ENCODE measurements around the gene ME2. TPM values are rescaled to one million over a fixed set of nuclear protein-coding genes. Genes with fewer than 3 reads are reported as not detected.
A peak's percentile ranks its signal among the peaks of the same experiment; 100 is the strongest.

Gene ME2
- total and polyA plus RNA-seq, 9 of the 15 experiments (the other 6 are each of a cell fraction or from before 2014, with no cell fraction given): 12.3 to 54.4 (median 36.2) TPM

DNA sequence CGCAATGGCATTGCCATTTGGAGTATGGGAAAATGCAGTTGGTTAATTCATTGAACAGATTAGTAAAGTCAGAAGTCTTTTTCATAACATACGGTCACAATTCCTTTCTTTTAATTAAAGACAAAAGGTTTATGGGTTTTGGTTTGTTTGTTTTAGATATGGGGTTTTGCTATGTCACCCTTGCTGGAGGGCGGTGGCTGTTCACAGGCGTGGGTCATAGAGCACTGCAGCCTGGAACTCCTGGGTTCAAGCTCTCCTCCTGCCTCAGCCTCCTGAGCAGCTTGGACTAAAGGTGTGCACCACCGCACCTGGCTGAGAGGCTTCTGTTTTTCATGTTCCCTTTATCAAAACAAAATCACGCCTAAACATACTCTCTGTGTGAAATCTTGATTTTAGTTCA is 70.3 kb downstream of the ME2 start:
- ATAC-seq (0 out of 3 replicates have a peak, but pooled peaks have one; percentile 34), FAIRE-seq (no peak)

More for the DNA sequence above, 70.3 kb downstream of the ME2 start:
- Histone ChIP-seq H3K27me3 (ENCODE audit: control insufficient read depth in 2 of 2, insufficient read depth in 2 of 2, low read length in 2 of 2) (no peaks in the 10 kb centered on the region), H3K36me3 (ENCODE audit: control insufficient read depth, insufficient read depth, low read length) (peaks cover 4% of the 10 kb centered on the region; the same call in 2 of the 3 replicates), H3K4me2 (ENCODE audit: insufficient read depth, low read length) (no peak overlapping the region), H3K27ac (ENCODE audit: extremely low read depth, low read depth, low read length) (no peak overlapping the region), H3K4me3 (no peak overlapping the region), H2AFZ (ENCODE audit: low read depth, low read length) (no peak overlapping the region), H3K9me3 (replicated peaks; ENCODE audit: control insufficient read depth, insufficient read depth, low read depth, low read length) (no peaks in the 10 kb centered on the region), H3K9me1 (ENCODE audit: control insufficient read depth, insufficient read depth, low read length) (no peaks in the 10 kb centered on the region), H3K79me2 (ENCODE audit: control insufficient read depth, insufficient read depth, low read length) (no peaks in the 10 kb centered on the region), H3K9ac (ENCODE audit: insufficient read depth in 1 of 2, low read depth in 2 of 2, low read length in 2 of 2) (no peak overlapping the region), H4K20me1 (replicated peaks; ENCODE audit: control insufficient read depth, insufficient read depth, low read length) (no peaks in the 10 kb centered on the region), H3K4me1 (replicated peaks in 1 of 2; ENCODE audit: control insufficient read depth in 2 of 2, insufficient read depth in 2 of 2, low read length in 2 of 2) (no peaks in the 10 kb centered on the region; a peak in 2 of 5 replicates)
- DNase-seq (ENCODE audit: extremely low read depth in 1 of 4, low spot score in 3 of 4): no peak
- no TSS peak for BruUV-seq (replicated peaks)
- ChIA-PET CTCF (ENCODE audit: low intra/inter-chr PET ratio) (no interaction called here), POLR2A (no interaction called here)
- TF ChIP-seq DPF2 (IDR thresholded peaks at IDR 0.05): 0 out of 2 replicates have a peak, but pooled peaks have one; percentile 18
- no peak for TF ChIP-seq STAT5B (CRISPR knock-in tag; IDR thresholded peaks at IDR 0.05)
- no peak for TF ChIP-seq CHD2 (IDR thresholded peaks at IDR 0.05; ENCODE audit: low read depth, low read length)
- TF ChIP-seq, protein P1, sequence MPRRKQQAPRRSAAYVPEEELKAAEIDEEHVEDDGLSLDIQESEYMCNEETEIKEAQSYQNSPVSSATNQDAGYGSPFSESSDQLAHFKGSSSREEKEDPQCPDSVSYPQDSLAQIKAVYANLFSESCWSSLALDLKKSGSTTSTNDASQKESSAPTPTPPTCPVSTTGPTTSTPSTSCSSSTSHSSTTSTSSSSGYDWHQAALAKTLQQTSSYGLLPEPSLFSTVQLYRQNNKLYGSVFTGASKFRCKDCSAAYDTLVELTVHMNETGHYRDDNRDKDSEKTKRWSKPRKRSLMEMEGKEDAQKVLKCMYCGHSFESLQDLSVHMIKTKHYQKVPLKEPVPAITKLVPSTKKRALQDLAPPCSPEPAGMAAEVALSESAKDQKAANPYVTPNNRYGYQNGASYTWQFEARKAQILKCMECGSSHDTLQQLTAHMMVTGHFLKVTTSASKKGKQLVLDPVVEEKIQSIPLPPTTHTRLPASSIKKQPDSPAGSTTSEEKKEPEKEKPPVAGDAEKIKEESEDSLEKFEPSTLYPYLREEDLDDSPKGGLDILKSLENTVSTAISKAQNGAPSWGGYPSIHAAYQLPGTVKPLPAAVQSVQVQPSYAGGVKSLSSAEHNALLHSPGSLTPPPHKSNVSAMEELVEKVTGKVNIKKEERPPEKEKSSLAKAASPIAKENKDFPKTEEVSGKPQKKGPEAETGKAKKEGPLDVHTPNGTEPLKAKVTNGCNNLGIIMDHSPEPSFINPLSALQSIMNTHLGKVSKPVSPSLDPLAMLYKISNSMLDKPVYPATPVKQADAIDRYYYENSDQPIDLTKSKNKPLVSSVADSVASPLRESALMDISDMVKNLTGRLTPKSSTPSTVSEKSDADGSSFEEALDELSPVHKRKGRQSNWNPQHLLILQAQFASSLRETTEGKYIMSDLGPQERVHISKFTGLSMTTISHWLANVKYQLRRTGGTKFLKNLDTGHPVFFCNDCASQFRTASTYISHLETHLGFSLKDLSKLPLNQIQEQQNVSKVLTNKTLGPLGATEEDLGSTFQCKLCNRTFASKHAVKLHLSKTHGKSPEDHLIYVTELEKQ (CRISPR knock-in tag; IDR thresholded peaks at IDR 0.05): no peak
- TF ChIP-seq ETV5 (CRISPR knock-in tag; IDR thresholded peaks at IDR 0.05; ENCODE audit: low read depth): no peak
- no peak for TF ChIP-seq TCF3 (CRISPR knock-in tag; IDR thresholded peaks at IDR 0.05)
- TF ChIP-seq PYGO2 (tag; IDR thresholded peaks at IDR 0.05): no peak
- TF ChIP-seq IRF2 (CRISPR knock-in tag; IDR thresholded peaks at IDR 0.05): no peak
- TF ChIP-seq NFE2 (IDR thresholded peaks at IDR 0.05; ENCODE audit: low read depth): peak; percentile 39; the same call in 1 of the 2 replicates
- TF ChIP-seq RCOR1 (IDR thresholded peaks at IDR 0.05; ENCODE audit: borderline replicate concordance in 1 of 2, low read depth in 2 of 2, low read length in 2 of 2): no peak
- 64% methylated on average over 5 of the region's 6 CpGs for WGBS (ENCODE audit: insufficient coverage, low coverage, missing lambda C conversion rate)
- intact Hi-C loops (cut with micrococcal nuclease) (no loop called here), in situ Hi-C loops (cut with MboI) (no loop called here)

All from K562 (cell line).